ENCODE data around the gene CD300LD. TPM values are rescaled to one million over a fixed set of nuclear protein-coding genes. Genes with fewer than 3 reads are reported as not detected.

The CD300LD gene
- total RNA-seq, 1 donor from 2014 or later, result not detected

DNA sequence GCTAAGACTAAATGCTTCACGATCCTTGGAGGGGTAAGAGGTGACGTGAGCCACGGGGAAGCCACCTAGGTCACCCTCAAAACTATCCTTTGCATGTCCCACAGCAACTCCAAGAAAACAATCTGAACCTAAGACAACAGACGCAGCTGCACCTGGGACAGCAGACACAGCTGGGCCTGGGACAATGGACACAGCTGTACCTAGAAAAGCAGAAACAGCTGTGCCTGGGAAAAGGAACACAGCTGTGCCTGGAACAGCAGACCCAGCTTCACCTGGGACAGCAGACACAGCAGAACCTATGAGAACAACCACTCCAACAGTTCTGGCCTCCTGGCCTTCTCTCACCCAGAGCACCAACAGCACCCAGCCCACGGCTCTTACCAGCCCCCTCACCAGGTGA is 11.7 kb upstream of the CD300LD start:
- Mint-ChIP-seq H3K4me1 (ENCODE audit: low read depth) (peaks cover 4% of the 10 kb centered on the region), H3K9me3 (no peaks in the 10 kb centered on the region), H3K27ac (no peak overlapping the region)

DNA sequence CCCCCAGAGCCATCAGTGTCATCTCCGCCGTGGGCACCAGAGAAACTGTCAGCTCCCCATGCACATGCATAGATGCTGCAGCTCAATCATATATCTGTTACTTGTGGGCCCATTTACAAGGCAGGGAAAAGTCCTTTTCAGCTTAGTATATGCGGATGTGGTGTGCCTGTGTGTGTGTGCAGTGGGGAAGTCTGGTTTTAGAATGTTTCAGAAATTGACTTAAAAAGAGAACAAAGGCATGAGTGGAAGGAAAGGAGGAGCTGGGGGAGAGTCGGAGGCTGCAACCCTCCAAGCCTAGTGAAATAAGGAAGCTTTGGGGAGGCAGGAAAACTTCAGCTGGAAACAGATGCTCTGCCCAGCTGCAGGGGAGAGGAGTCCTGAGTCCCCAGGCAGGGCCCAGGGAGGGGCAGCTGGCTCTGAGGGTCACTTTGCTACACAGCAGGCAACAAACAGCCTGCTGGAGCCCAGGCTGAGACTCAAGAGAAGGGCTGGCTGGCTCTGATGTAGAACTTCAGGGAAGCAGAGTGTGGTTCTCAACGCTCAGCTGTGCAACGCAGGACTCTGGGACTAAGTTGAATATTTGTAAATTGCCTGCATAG is 11.1 kb upstream of the CD300LD start:
- Mint-ChIP-seq H3K27me3 (ENCODE audit: low read depth) (peaks cover 32% of the 10 kb centered on the region), H3K36me3 (ENCODE audit: low read depth) (no peaks in the 10 kb centered on the region), H3K4me3 (ENCODE audit: low read depth) (no peak overlapping the region), H3K27ac (no peak overlapping the region), H3K4me1 (ENCODE audit: low read depth) (peaks cover 7% of the 10 kb centered on the region), H3K9me3 (no peaks in the 10 kb centered on the region)
- no peak for DNase-seq (ENCODE audit: low spot score)
- intact Hi-C loops (cut with micrococcal nuclease), result loop anchor here (5.0 kb wide), 1 partner anchor 236 kb away; the partner anchor contains the start of gene GPR142

More for the DNA sequence above, 11.7 kb upstream of the CD300LD start:
- intact Hi-C loops (cut with micrococcal nuclease), result loop anchor here (5.0 kb wide), 1 partner anchor 236 kb away; the partner anchor contains the start of gene GPR142
- Mint-ChIP-seq H3K4me3 (ENCODE audit: low read depth) (no peak overlapping the region), H3K36me3 (ENCODE audit: low read depth) (no peaks in the 10 kb centered on the region), H3K27me3 (ENCODE audit: low read depth) (peaks cover 29% of the 10 kb centered on the region)
- no peak for DNase-seq (ENCODE audit: low spot score)

DNA sequence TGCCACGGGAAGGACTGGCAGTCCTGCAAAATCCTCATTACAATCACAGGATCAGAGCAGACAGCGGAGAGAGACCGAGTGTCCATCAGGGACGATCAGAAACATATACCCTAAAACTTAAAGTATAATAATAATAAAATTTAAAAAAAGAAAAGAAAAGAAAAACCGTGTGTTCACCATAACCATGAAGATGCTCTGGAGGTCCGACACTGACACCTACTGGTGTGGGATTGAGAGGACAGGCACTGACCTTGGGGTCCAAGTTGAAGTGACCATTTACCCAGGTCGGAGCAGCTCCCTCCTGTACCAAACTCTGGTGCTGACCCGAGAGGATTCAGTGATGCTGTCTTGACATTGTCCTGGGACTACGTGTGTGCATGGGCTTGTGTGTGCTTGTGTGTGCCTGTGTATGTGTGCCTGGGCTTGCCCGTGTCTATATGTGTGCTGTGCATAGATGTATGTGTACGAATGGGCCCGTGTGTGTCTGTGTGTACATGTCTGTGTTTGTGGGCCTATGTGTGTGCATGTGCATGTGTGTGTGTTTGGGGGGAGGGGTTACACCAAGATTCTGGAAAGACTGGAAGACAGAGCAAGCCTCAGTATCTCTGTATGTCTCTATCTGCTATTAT is 10.0 kb upstream of the CD300LD start:
- no peak overlapping the region for H3K27ac Mint-ChIP-seq
- peaks cover 7% of the 10 kb centered on the region for H3K4me1 Mint-ChIP-seq (ENCODE audit: low read depth)
- peaks cover 30% of the 10 kb centered on the region for H3K27me3 Mint-ChIP-seq (ENCODE audit: low read depth)
- no peak for DNase-seq (ENCODE audit: low spot score)
- intact Hi-C loops (cut with micrococcal nuclease), result loop anchor here (5.0 kb wide), 1 partner anchor 235 kb away; the partner anchor contains the start of gene GPR142
- no peaks in the 10 kb centered on the region for H3K36me3 Mint-ChIP-seq (ENCODE audit: low read depth)
- H3K4me3 Mint-ChIP-seq (ENCODE audit: low read depth), result no peak overlapping the region
- H3K9me3 Mint-ChIP-seq, result no peaks in the 10 kb centered on the region

DNA sequence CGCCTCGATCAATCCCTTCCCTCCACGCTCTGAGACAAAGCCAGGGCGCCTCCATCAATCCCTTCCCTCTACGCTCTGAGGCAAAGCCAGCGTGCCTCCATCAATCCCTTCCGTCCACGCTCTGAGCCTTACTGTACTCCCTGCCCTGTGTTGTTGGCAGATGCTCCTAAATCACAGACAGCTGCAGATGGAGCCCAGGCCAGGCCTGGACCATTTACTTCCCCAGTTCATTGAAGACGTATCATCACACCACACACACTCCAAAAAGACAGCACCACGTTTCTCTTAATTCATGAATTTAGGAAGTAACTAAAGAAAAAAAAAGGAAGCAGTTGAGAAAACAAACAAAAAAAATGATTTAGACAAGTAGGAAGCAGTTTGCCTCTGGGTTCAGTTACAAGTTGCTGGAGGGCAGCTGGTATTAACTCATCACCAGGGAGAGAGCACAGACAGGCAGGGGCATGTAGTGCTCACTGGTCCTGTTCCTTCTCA is 7.4 kb upstream of the CD300LD start:
- intact Hi-C loops (cut with micrococcal nuclease), result no loop called here

DNA sequence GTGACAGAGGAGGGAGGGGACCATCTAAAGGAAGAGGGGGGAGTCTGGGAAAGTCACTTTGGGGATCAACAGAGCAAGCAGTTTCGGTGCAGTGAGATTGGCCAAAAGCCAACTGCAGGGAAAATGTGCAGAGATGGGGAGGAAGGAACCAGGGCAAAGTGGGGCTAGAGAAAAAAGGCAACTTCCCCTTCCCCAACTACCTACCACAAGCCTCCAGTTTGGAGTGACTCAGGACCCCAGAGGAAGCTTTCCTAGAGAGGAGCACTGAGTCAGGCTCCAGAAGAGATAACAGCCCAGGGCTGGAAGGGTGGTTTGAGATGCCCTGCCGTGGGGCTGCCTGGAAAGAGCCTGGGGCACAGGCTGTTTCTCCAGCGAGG is 6.9 kb upstream of the CD300LD start:
- H3K4me3 Mint-ChIP-seq (ENCODE audit: low read depth), result no peak overlapping the region
- intact Hi-C loops (cut with micrococcal nuclease), result no loop called here
- H3K36me3 Mint-ChIP-seq (ENCODE audit: low read depth), result no peaks in the 10 kb centered on the region

More for the DNA sequence above, 7.4 kb upstream of the CD300LD start:
- Mint-ChIP-seq H3K4me3 (ENCODE audit: low read depth) (no peak overlapping the region), H3K4me1 (ENCODE audit: low read depth) (peaks cover 7% of the 10 kb centered on the region), H3K27me3 (ENCODE audit: low read depth) (peaks cover 28% of the 10 kb centered on the region), H3K36me3 (ENCODE audit: low read depth) (no peaks in the 10 kb centered on the region), H3K27ac (no peak overlapping the region), H3K9me3 (no peaks in the 10 kb centered on the region)
- DNase-seq (ENCODE audit: low spot score), result no peak

DNA sequence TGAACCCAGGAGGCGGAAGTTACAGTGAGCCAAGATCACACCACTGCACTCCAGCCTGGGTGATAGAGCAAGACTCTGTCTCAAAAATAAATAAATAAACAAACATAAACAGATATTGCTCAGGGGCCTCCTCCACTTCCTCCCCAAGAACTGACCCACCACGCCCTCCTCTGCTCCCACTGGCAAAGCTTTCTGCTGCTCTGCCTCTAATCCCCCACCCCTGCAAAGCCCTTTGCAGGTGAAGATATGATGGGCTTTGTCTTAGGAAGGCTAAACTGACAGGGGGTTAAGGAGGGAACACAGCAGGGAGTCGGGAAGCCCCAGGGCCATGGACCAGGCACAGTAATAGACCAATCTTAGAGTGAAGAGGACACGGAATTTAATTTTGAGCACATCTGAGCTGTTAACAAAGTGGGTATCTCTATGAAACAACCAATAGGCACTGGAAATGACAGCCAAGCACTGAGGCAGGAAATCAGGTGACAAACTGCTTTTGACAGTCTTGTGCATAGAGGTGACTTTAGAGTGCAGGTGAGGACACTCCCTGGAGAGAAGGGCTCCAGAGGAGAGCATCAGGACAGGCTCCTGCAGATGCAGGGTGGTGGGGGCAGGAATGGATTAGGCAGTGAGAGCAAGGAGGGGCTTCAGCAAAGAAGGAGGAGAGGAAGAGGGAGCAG is 6.4 kb upstream of the CD300LD start:
- DNase-seq (ENCODE audit: low spot score), result no peak
- Mint-ChIP-seq H3K4me1 (ENCODE audit: low read depth) (peaks cover 7% of the 10 kb centered on the region), H3K9me3 (no peaks in the 10 kb centered on the region), H3K27ac (no peak overlapping the region), H3K4me3 (ENCODE audit: low read depth) (no peak overlapping the region), H3K36me3 (ENCODE audit: low read depth) (no peaks in the 10 kb centered on the region), H3K27me3 (ENCODE audit: low read depth) (peaks cover 28% of the 10 kb centered on the region)
- intact Hi-C loops (cut with micrococcal nuclease), result no loop called here

More for the DNA sequence above, 6.9 kb upstream of the CD300LD start:
- DNase-seq (ENCODE audit: low spot score), result no peak
- H3K27ac Mint-ChIP-seq, result no peak overlapping the region
- peaks cover 7% of the 10 kb centered on the region for H3K4me1 Mint-ChIP-seq (ENCODE audit: low read depth)
- no peaks in the 10 kb centered on the region for H3K9me3 Mint-ChIP-seq
- H3K27me3 Mint-ChIP-seq (ENCODE audit: low read depth), result peaks cover 28% of the 10 kb centered on the region

DNA sequence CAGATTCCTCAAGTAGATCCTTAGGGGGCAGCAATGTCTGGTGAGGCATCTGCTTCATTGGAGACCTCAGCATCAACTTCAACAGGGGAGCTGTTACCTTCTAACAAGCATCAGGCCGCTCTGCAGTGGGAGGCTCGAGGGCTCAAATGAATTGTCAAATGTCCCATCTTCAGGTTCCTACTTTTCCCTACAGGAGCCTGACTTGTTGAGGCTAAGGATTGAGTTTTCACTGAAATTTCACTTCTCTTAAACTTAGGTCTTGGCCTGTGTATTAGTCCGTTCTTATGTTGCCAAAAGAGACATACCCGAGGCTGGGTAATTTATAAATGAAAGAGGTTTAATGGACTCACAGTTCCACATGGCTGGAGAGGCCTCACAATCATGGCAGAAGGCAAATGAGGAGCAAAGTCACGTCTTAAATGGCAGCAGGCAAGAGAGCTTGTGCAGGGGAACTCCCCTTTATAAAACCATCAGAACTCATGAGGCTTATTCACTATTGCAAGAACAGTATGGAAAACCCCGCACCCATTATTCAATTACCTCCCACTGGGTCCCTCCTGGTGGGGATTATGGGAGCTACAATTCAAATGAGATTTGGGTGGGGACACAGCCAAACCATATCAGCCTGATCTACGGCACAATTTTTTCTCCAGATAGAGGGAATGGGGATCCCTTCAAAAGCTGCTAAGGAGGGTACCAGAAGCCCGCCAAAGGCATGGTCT is 5.1 kb upstream of the CD300LD start:
- intact Hi-C loops (cut with micrococcal nuclease), result no loop called here

DNA sequence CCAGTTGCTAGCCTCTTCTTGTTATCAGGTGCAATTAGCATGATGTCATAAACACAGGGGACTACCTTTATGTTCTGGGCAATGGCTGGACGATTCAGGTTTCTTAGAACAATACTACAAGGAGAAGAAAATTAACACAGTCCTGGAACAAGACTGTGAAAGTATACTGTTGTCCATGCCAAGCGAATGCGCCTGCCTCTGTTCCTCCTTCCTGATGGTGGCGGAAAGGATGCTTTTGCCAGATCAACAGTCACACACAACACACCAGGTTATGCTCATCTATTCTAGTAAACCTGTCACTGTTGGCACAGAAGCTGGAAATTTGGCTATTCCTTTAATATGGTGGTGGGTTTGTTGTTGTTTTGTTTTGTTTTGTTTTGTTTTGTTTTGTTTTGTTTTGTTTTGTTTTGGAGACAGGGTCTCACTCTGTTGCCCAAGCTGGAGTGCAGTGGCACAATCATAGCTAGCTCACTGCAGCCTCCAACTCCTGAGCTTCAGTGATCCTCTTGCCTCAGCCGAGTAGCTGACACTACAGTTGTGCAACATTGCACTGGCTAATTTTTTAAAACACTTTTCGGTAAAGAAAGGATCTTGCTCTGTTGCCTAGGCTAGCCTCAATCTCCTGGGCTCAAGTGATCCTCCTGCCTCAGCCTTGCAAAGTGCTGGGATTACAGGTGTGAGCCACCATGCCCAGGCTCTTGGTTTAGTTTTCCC is 3.1 kb upstream of the CD300LD start:
- Mint-ChIP-seq H3K36me3 (ENCODE audit: low read depth) (no peaks in the 10 kb centered on the region), H3K27me3 (ENCODE audit: low read depth) (peaks cover 25% of the 10 kb centered on the region), H3K27ac (no peak overlapping the region), H3K4me1 (ENCODE audit: low read depth) (peaks cover 11% of the 10 kb centered on the region), H3K9me3 (no peaks in the 10 kb centered on the region), H3K4me3 (ENCODE audit: low read depth) (no peak overlapping the region)
- DNase-seq (ENCODE audit: low spot score), result no peak
- intact Hi-C loops (cut with micrococcal nuclease), result no loop called here

More for the DNA sequence above, 5.1 kb upstream of the CD300LD start:
- H3K9me3 Mint-ChIP-seq, result no peaks in the 10 kb centered on the region
- no peak overlapping the region for H3K4me3 Mint-ChIP-seq (ENCODE audit: low read depth)
- H3K4me1 Mint-ChIP-seq (ENCODE audit: low read depth), result peaks cover 7% of the 10 kb centered on the region
- H3K36me3 Mint-ChIP-seq (ENCODE audit: low read depth), result no peaks in the 10 kb centered on the region
- DNase-seq (ENCODE audit: low spot score), result no peak
- no peak overlapping the region for H3K27ac Mint-ChIP-seq
- H3K27me3 Mint-ChIP-seq (ENCODE audit: low read depth), result peaks cover 28% of the 10 kb centered on the region

DNA sequence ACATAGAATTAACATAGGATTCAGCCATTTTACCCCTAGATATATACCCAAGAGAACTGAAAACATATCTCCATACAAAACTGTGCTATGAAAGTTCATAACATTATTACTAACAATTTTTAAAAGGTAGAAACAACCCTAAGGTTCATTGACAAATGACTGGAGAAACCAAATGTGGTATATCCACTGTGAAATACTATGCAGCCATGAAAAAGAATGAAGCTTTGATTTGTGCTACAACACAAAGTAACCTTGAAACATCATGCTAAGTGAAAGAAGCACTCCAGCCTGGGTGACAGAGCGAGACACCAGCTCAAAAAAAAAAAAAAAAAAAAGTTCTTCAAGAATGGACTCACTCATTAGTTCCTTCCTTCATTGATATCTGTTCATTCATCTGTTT is 580 bp downstream of the CD300LD start:
- H3K9me3 Mint-ChIP-seq, result no peaks in the 10 kb centered on the region
- no peak overlapping the region for H3K4me3 Mint-ChIP-seq (ENCODE audit: low read depth)
- no peak for DNase-seq (ENCODE audit: low spot score)
- peaks cover 7% of the 10 kb centered on the region for H3K4me1 Mint-ChIP-seq (ENCODE audit: low read depth)
- no peaks in the 10 kb centered on the region for H3K36me3 Mint-ChIP-seq (ENCODE audit: low read depth)
- peaks cover 23% of the 10 kb centered on the region for H3K27me3 Mint-ChIP-seq (ENCODE audit: low read depth)
- no peak overlapping the region for H3K27ac Mint-ChIP-seq
- intact Hi-C loops (cut with micrococcal nuclease), result no loop called here

DNA sequence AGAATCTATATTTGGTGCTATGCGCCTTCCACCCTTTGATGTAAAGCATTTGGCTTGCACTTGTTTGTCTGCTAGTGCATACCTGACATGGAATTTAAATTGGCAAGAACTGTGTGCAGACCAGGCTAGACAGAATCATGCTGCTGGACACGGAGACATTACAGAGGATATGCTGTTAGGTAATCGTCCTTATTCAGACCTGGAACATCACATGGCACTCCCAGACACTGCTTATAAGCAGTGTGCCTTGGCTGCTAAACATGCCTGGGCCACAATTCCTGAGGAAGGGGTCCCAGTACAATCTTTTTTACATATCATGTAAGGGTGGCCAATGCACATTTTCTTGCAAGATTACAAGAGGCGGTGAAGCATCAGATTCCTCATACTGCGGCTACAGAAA is 6.4 kb downstream of the CD300LD start:
- H3K27ac Mint-ChIP-seq, result no peak overlapping the region
- no peaks in the 10 kb centered on the region for H3K36me3 Mint-ChIP-seq (ENCODE audit: low read depth)
- no peak for DNase-seq (ENCODE audit: low spot score)
- H3K4me3 Mint-ChIP-seq (ENCODE audit: low read depth), result no peak overlapping the region
- peaks cover 19% of the 10 kb centered on the region for H3K27me3 Mint-ChIP-seq (ENCODE audit: low read depth)
- no peaks in the 10 kb centered on the region for H3K9me3 Mint-ChIP-seq
- intact Hi-C loops (cut with micrococcal nuclease), result no loop called here
- no peaks in the 10 kb centered on the region for H3K4me1 Mint-ChIP-seq (ENCODE audit: low read depth)

DNA sequence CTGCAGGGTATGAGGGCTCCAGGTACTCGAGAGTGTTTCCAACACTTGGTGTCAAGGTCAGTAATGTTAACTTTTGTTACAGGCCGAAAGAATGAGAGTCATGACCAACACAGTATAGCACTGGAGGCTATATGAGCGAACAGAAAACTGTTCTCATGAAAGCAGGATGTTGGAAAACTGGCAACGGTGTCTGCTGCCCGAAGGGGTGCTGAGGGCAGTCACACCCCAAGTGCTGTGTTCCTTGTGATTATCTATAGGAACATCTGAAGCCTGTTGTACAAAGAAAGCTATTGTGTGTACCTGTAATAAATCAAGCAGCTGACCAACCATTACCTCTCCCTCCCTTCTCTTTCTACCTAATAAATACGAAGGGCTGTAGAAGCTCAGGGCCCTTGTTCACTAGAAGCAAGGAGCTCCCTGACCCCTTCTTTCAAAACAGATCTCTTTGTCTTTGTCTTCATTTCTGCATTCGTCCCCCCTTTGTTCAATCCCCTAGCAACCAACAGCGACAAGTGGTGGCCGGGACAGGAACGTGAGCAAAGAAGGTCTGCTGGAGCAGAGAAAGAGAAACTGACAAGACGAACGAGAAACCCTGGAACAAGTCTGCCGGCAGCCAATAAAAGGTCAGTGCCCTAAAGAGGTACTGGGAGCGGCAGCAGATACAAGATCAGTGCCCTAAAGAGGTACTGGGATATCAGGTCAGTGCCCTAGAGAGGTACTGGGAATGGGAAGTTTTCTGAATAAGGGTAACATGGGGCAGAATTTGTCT is 7.6 kb downstream of the CD300LD start:
- H3K27me3 Mint-ChIP-seq (ENCODE audit: low read depth), result peaks cover 16% of the 10 kb centered on the region
- peaks cover 7% of the 10 kb centered on the region for H3K4me1 Mint-ChIP-seq (ENCODE audit: low read depth)
- no peaks in the 10 kb centered on the region for H3K9me3 Mint-ChIP-seq
- DNase-seq (ENCODE audit: low spot score), result no peak
- intact Hi-C loops (cut with micrococcal nuclease), result no loop called here
- no peaks in the 10 kb centered on the region for H3K36me3 Mint-ChIP-seq (ENCODE audit: low read depth)
- H3K4me3 Mint-ChIP-seq (ENCODE audit: low read depth), result no peak overlapping the region
- no peak overlapping the region for H3K27ac Mint-ChIP-seq

All from activated T-helper 2 cell treated with anti-CD3 and anti-CD28 coated beads, Interferon-gamma antibody, Interleukin-2, Interleukin-4, amounts not matched to agents 10 μg/mL and 5 μg/mL and 100 μg/mL, durations not matched to agents 14 hours and 24 hours and 36 hours (primary cell).